HG03342 (cell line): ENCODE measurements around the gene PRM1.
"Not testable (repeated sequence)": the region's sequence is repeated elsewhere in the genome, so short reads cannot be mapped to it uniquely, and the experiment has no call there.

Source experiments
- ATAC-seq: cut with Tn5 transposase; IDR thresholded peaks from one replicate; pipeline ENCODE4 v1.9.1; 2021; ENCODE audit warnings: mild to moderate bottlenecking, moderate library complexity; ENCODE audit not compliant: unreplicated experiment

Gene PRM1

DNA sequence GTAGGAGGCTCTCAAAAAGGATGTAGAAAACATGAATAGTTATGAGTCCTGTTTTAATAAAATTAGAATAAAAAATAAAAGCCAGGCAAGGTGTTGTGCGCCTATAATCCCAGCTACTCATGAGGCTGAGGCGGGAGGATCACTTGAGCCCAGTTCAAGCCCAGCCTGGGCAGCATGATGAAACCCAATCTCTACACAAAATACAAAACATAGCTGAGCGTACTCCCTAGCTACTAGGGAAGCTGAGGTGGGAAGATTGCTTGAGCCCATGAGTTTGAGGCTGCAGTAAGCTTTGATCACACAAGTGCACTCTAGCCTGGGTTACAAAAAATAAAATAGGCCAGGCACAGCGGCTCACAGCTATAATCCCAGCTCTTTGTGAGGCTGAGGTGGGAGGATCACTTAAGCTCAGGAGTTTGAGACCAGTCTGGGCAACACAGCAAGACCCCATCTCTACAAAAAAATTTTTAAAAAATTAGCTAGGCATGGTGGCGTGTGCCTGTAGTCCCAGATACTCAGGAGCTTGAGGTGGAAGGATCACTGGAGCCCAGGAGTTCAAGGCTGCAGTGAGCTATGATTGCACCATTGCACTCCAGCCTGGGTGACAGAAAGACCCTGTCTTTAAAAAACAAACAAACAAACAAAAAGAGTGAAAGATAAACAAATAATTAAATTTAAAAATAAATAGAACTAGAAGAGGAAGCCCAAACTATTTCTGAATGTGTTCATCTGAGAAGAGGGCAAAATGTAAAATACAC, 17.2 kb upstream of the PRM1 start:
- peak; percentile 9 for ATAC-seq

DNA sequence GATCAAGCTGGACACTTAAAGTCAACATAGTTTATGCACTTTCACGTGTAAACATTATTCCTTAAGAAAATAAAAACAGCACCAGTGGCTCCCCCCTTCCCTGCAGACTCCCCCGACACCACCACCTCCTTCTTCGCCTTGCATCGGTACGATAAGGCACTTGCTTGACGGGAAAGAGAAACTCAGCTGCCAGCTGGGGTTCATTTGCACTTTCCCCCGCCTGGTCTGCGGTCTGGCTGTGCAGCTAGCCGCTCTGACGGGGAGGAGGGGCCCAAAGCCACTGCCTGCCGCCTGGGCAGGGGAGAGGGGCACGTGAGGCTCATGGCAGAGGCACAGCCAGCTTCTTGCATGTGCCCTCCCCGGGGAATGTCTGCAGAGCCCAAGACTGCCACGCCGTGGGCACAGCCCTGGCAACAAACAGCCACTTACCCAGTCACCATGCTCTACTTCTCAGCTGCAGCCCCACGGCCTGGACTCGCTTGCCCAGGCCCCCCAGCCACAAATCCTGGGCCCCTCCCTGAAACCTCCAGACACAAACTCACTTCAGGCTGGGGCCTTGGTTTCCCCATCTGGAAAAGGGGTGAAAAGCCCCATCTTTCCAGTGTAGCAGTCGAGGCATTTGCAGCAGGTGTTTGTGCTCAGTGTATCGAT, 16.5 kb upstream of the PRM1 start:
- ATAC-seq: peak; percentile 72

DNA sequence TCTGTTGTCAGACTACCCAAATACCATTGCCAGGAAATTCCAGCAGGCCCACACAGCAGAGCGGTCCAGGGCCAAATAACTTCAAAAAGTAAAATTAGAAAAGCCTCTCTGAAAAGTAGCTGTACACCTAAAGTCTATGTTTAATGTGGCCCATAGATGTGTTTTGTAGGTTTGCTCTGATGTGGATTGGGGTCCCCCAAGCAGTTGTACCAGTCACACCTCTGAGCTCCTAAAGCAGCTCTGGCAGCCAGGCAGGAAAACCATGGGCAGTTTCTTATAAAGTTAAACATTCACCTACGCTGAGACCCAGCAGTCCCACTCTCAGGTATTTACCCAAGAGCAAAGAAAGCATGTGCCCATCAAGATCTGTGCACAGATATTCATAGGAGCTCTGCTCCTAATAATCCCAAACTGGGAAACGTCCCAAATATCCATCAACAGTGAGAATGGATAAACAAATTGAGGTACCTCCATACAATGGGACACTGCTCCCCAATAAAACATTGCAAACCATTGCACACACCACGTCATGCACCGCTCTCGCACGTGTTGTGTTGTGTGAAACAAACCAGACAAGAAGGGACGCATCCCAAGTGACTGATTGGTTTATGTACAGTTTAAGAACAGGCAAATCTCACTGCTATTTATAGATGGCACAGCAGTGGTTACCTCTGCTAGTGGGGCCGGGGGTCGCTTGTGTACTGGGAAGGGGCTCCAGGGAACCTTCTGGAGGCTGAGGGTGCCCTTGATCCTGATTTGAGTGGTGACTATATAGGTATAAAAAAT, 15.8 kb upstream of the PRM1 start:
- ATAC-seq: peak; percentile 9

DNA sequence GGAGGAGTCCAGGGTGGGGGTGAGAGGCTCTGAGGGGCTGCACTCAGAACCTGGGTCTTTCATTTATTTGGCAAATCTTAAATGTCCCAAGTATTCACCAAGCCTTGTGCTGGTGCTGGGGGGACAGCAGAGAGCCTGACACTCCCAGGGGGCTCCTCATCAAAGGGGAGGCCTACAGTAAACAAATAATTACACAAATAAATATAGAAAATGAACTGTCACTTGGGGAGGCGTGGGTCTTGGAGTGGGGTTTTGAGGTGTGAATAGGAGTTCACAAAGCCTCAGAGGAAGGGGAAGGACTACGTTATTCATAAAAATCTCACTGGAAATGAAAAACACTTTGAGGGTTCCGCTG, 15.2 kb upstream of the PRM1 start:
- no peak for ATAC-seq

DNA sequence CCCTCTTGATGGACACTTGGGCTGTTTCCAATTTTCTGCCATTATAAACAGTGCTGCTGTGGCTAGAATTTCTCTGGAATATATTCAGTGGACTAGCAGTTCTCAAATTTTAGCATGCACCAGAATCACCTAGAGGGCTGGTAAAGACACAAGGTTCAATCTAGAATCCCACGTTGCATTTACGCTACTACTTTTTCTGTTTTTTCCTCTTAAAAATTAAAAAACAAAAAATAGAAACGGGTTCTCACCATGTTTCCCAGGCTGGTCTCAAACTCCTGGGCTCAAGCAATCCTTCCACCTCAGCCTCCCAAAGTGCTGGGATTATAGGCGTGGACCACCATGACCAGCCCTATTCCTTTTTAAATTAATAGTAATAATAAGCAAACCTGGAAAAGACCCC, 14.5 kb upstream of the PRM1 start:
- no peak for ATAC-seq

DNA sequence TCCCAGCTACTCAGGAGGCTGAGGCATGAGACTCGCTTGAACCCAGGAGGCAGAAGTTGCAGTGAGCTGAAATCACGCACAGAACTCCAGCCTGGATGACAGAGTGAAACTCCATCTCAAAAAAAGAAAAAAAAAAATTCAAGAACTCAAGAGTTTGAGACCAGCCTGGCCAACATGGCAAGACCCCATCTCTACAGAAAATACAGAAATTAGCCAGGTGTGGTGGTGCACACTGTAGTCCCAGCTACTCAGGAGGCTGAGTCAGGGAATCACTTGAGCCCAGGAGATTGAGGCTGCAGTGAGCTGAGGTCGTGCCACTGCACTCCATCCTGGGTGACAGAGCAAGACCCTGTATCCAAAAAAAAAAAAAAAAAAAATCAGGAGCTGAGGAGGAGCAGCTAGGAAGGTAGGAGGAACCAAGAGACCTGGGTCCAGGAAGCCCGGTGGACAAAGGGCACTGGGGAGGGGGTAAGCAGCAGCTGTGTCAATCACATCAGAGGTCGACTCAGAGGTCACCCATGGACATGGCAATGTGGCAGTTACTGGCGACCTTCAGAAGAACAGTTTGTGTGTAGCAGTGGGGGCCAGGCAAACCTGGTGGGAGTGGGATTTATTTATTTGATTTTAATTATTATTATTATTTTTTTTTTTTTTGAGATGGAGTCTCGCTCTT, 11.1 kb upstream of the PRM1 start:
- no peak for ATAC-seq

DNA sequence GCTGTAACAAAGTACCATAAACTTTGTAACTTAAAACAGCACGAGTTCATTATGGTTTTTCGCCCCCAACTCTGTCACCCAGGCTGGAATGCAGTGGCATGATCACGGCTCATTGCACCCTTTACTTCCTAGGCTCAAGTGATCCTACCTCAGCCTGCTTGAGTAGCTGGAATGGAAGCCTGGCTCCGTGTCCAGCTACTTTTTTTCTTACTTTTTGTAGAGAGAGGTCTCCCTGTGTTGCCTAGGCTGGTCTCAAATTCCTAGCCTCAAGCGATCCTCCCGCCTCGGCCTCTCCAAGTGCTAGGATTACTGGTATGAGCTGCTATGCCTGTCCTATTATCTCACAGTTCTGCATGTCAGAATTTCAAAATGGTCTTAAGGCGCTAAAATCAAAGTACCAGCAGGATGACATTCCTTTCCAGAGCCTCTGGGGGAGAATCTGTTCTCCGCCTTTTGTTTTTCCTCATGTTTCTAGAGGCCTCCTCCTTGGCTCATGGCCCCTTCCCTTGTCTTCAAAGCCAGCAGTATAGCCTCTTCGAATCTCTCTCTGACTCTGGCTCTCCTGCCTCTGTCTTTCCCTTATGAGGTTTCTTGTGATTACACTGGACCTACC, 10.1 kb upstream of the PRM1 start:
- ATAC-seq: no peak

DNA sequence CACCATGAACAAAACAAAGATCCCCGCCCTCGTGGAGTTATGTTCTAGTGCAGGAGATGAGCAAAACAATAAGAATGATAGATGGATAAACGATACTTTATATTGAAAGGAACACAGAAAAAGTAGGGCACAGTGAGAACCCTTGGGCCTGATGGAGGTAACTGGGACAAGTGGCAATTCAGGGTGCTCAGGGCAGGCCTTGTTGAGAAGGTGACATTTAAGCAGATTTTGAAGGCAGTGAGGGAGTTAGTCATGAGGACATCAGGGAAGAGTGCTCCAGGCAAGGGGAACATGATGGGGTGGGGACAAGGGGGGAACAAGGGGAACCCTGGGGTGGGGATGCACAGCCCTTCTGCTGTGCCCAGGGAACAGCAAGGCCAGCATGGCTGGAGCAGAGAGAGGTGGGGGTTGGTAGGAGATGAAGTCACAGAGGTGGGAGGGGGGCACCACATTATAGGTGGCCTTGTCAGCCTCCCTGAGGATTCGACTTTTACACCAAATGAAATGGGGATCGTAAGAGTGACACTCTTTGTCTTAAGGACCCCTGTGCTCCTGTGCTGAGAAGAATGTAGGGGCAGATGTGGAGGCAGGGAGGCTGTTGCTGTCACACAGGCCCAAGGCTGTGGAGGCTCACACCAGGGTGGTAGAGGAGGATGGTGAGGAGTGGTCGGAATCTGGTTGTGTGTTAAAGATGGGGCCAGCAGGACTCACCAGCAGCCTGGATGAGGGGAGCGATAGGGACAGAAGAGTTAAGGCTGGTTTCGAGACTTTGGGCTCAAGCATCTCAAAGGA, 9.2 kb upstream of the PRM1 start:
- no peak for ATAC-seq

DNA sequence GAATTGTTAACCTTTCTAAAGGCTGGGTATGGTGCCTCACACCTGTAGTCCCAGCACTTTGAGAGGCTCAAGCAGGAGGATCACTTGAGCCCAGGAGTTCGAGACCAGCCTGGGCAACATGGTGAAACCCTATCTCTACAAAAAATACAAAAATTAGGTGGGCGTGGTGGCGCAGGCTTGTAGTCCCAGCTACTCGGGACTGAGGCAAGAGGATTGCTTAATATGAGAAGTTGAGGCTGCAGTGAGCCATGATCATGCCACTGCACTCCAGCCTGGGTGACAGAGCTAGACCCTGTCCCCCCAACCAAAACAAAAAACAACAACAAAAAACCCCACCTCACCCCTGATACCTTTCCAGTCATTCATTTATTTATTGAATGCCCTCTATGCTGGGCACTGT, 8.6 kb upstream of the PRM1 start:
- ATAC-seq: not testable (repeated sequence)

DNA sequence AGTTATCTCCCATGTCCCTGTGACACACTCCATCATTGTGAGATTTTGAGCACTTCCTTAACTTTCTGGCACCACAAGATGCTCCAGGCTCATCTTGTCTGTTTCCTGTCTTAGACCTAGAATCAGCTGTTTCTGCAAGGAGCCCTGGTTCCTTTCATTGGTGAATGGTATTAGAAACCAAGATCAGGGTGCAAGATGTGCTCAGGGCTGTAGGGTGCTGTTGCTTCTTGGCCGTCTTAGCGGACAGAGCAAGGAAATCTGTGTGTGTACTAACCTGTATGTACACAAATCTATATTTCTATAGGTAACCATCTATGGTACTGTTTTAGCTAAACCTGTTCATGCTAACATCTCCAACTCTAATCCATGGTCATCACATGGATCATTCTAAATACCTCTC, 8.1 kb upstream of the PRM1 start:
- no peak for ATAC-seq

DNA sequence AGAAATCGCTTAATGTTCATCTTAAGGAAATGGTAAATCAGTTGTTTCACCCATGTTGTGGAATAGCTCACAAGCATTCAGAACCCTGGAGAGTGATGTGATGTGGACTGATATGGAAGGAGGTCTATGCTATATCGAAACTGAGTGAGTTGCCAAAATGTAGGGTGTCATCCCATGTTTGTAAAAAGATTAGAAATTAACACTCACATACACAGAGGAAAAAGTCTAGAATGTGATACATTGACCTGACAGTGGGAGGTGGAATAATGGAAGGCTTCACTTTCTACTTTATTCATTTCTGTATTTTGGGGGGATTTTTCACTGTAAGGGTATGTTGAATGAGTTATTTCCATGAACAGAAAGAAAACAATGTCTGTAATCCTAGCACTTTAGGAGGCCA, 4.7 kb upstream of the PRM1 start:
- ATAC-seq: no peak

DNA sequence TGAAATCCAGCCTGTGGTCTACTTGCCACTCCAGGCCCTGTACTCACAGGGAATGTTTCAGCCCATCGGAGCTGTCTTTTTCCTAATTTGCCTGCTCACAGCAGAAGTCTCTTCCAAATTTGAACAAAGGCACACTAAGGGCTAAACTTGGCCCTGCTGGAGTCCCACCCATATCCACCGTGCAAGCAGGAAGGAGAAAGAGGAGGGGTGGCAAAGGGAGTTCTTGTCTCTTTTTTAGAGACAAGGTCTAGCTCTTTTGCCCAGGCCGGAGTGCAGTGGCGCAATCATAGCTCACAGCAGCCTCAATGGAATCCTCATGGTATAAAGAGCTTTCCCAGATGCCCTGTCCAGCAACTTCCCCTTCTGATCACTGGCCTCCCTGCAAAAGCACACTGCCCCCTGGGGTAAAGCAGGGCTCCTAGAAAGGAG, 2.7 kb upstream of the PRM1 start:
- ATAC-seq: no peak

DNA sequence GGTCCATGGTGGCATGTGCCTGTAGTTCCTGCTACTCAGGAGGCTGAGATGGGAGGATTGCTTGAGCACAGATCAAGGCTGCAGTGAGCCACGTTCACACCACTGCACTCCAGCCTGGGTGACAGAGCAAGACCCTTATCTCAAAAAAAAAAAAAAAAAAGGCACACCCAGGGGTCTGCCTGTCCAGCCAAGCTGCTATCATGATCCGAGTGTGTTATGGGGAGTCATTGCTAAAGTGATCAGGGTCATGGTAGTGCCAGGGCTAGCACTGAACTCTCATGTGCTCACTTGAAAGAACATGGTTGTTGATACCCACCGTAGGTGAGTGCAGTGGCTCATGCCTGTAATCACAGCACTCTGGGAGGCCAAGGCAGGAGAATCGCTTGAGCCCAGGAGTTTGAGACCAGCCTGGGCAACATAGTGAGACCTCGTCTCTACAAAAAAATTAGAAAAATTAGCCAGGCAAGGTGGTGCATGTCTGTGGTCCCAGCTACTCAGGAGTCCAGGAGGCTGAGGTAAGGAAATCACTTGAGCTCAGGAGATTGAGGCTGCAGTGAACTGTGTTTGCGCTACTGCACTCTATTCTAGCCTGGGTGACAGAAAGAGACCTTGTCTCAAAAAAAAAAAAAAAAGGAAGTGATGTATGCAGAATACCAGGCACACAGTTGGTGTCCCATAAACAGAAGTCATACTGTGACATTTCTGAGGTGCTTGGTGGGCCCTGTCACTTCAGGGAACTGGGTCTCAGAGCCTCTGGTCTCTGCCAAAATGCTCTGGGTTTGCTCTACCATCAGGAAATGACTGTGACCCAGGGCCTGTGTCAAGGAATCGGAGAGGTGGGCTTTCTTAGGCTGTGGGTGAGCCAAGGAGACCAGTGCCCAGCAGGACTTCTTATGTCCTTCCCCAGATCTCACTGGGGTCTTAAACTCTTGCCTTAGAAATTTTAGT, 2.2 kb downstream of the PRM1 start:
- ATAC-seq: no peak

DNA sequence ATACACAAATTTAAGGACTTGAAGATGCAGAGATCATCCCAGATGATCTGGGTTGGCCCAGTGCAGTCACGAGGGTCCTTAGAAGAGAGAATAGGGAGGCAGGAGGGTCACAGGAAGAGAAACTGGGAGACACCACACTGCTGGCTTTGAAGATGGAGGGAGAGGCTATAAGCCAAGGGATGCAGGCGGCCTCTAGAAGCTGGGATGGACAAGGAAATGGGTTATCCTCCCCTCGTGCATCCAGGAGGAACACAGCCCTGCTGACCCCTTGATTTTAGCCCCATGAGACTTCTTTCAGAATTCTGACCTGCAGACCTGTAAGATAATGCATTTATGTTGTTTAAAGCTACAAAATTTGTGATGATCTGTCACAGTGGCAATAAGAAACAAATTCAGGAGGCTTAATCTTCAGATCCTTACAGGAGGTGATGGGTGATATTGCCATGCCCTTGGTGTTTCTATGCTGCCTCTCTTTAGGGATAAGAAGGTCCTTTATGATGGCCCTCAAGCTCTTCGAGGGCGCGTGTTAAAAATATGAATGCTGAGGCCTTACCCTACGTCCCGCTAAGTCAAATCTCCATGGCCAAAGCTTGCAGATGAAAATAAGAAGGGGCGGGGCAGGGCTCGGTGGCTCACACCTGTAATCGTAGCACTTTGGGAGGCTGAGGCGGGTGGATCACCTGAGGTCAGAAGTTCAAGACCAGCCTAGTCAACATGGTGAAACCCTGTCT, 3.4 kb downstream of the PRM1 start:
- no peak for ATAC-seq

DNA sequence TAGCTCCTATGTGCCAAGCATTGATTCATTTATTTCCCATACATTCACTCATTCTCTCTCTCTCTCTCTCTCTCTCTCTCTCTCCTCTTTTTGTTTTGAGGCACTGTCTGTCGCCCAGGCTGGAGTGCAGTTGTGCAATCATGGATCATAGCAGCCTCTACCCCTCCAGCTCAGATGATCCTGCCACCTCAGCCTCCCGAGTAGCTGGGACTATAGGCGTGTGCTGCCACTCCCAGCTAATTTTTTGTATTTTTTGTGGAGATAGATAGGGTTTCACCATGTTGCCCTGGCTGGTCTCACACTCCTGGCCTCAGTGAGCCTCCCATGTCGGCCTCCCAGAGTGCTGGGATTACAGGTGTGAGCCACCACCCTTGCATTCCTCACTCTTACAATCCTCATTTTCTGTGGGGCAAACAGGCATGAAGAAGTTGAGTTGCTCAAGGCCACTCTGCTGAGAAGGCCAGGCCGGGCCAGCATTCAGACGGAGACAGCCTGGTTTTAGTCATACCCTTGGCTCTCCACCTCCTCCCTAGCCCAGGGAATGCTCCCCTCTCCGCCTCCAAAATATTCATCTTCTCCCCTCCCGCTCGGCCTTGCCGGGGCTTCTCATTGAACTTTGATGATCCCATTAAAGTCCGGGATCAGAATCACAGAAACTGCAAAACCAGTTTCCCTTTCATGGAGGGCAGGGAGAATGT, 4.1 kb downstream of the PRM1 start:
- ATAC-seq: no peak

DNA sequence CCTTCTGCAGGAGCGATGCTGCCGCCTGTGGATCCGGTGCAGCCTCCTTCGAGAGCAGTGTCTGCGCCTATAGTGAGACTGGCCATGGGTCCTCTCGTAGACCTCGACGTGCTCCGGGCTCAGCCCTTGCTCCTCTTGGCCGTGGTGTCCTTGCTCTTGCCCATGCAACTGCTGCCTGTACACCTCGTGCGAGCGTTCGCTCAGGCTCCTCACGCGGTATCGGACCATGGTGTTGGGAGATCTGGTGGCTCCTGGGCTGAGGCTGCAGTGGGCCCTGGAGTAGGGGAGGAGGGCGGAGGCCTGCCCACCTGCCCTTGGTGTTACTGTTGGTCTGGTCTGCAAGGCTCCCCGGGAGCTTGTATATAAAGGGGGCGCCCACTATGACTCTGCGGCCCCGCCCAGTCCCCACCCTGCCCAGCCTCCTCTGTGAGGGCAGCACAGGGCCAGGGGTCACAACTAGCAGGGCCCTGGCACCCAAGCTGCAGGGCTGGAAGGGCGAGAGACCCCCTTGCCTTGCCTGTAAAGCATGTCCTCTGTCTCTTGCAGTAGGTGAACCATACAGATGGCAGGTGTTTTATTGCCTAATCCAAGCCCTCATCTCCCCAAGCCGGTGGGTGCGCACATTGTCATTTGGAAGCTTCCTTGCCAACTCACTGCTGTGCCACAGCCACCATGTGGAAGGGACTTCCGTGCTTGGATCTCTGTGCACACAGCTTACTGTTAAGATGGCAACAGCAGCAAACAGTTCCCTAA, 4.8 kb downstream of the PRM1 start, which contains the start of gene PRM2:
Gene PRM2, minus strand, starts transcription at position 338 of the 753 bp plus-strand sequence. Its CDS starts 110 bp downstream, at position 228.
- no peak for ATAC-seq

DNA sequence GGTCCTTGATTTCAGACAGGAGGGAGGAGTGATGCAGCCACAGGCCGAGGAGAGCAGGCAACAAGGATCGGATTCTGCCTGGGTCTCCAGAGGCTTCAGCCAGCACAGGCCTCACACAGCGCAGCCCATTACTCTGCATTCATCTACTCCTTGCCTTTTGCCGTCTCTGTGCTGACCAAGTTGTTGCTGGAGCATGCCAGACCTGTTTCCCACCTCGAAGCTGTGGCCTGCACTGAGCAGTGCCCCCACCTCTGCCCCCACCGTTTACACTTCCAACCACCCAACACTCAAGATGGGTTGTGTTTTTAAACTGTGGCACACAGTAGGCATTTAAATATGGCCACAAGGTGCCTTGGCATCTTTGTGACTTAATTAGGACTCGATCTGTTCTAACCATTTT, 6.2 kb downstream of the PRM1 start:
- no peak for ATAC-seq
